ENCODE results near the gene CLCN7. TPM values are rescaled to one million over a fixed set of nuclear protein-coding genes. Genes with fewer than 3 reads are reported as not detected.

CLCN7 gene
- total RNA-seq, 1 experiment from 2014 or later = 32.2 TPM

GRCh38 chr16:1413684-1414531 lies 60.9 kb downstream of the CLCN7 start:
- Histone ChIP-seq H3K27ac (peak overlapping the region; percentile 52), H3K27me3 (no peaks in the 10 kb centered on the region), H3K9me3 (replicated peaks) (no peaks in the 10 kb centered on the region), H3K4me1 (no peaks in the 10 kb centered on the region), H3K36me3 (no peaks in the 10 kb centered on the region), H3K4me3 (peak overlapping the region; percentile 85)
- DNase-seq = peak; percentile 50 to 59

GRCh38 chr16:1412847-1413246 lies 62.0 kb downstream of the CLCN7 start:
- DNase-seq = no peak
- no peaks in the 10 kb centered on the region for H3K9me3 ChIP-seq (replicated peaks)
- H3K36me3 ChIP-seq = no peaks in the 10 kb centered on the region

GRCh38 chr16:1408171-1408837 lies 66.5 kb downstream of the CLCN7 start:
- no peak overlapping the region for H3K27ac ChIP-seq
- peak overlapping the region; percentile 61 for H3K4me3 ChIP-seq
- no peaks in the 10 kb centered on the region for H3K36me3 ChIP-seq
- no peaks in the 10 kb centered on the region for H3K27me3 ChIP-seq
- no peaks in the 10 kb centered on the region for H3K9me3 ChIP-seq (replicated peaks)
- no peaks in the 10 kb centered on the region for H3K4me1 ChIP-seq
- DNase-seq = peak; percentile 93 to 94

More at GRCh38 chr16:1412847-1413246, 62.0 kb downstream of the CLCN7 start:
- H3K4me1 ChIP-seq = no peaks in the 10 kb centered on the region
- H3K27ac ChIP-seq = no peak overlapping the region
- H3K27me3 ChIP-seq = no peaks in the 10 kb centered on the region
- no peak overlapping the region for H3K4me3 ChIP-seq

- H3K4me3 ChIP-seq = peak overlapping the region; percentile 61
- H3K27ac ChIP-seq = no peak overlapping the region
- H3K27me3 ChIP-seq = no peaks in the 10 kb centered on the region
- H3K4me1 ChIP-seq = no peaks in the 10 kb centered on the region
- H3K9me3 ChIP-seq (replicated peaks) = no peaks in the 10 kb centered on the region
- H3K36me3 ChIP-seq = no peaks in the 10 kb centered on the region
- no peak for DNase-seq
These were observed 67.1 kb downstream of the CLCN7 start for GRCh38 chr16:1407753-1408152.

- Histone ChIP-seq H3K36me3 (no peaks in the 10 kb centered on the region), H3K27me3 (no peaks in the 10 kb centered on the region), H3K9me3 (replicated peaks) (no peaks in the 10 kb centered on the region), H3K4me1 (no peaks in the 10 kb centered on the region), H3K4me3 (no peak overlapping the region), H3K27ac (no peak overlapping the region)
- no peak for DNase-seq
These were observed 71.1 kb downstream of the CLCN7 start for GRCh38 chr16:1403733-1404132.

- H3K4me3 ChIP-seq = no peak overlapping the region
- no peaks in the 10 kb centered on the region for H3K9me3 ChIP-seq (replicated peaks)
These were observed 71.8 kb downstream of the CLCN7 start for GRCh38 chr16:1403036-1403435.

GRCh38 chr16:1401758-1402154 lies 73.1 kb downstream of the CLCN7 start:
- Histone ChIP-seq H3K36me3 (no peaks in the 10 kb centered on the region), H3K4me1 (no peaks in the 10 kb centered on the region), H3K4me3 (no peak overlapping the region), H3K27me3 (no peaks in the 10 kb centered on the region), H3K9me3 (replicated peaks) (no peaks in the 10 kb centered on the region), H3K27ac (no peak overlapping the region)
- DNase-seq = no peak

More at GRCh38 chr16:1403036-1403435, 71.8 kb downstream of the CLCN7 start:
- no peak overlapping the region for H3K27ac ChIP-seq
- H3K27me3 ChIP-seq = no peaks in the 10 kb centered on the region
- H3K4me1 ChIP-seq = no peaks in the 10 kb centered on the region
- no peak for DNase-seq
- no peaks in the 10 kb centered on the region for H3K36me3 ChIP-seq

- DNase-seq = no peak
- H3K27me3 ChIP-seq = no peaks in the 10 kb centered on the region
- no peaks in the 10 kb centered on the region for H3K9me3 ChIP-seq (replicated peaks)
- H3K4me3 ChIP-seq = no peak overlapping the region
- H3K36me3 ChIP-seq = no peaks in the 10 kb centered on the region
- no peaks in the 10 kb centered on the region for H3K4me1 ChIP-seq
- H3K27ac ChIP-seq = no peak overlapping the region
These were observed 73.6 kb downstream of the CLCN7 start for GRCh38 chr16:1401061-1401757.

- no peak for DNase-seq
- Histone ChIP-seq H3K27ac (no peak overlapping the region), H3K36me3 (no peaks in the 10 kb centered on the region), H3K4me1 (no peaks in the 10 kb centered on the region), H3K9me3 (replicated peaks) (no peaks in the 10 kb centered on the region), H3K4me3 (no peak overlapping the region), H3K27me3 (no peaks in the 10 kb centered on the region)
These were observed 75.8 kb downstream of the CLCN7 start for GRCh38 chr16:1398826-1399581.

- H3K9me3 ChIP-seq (replicated peaks) = no peaks in the 10 kb centered on the region
- H3K4me1 ChIP-seq = no peaks in the 10 kb centered on the region
- H3K27ac ChIP-seq = no peak overlapping the region
- H3K36me3 ChIP-seq = no peaks in the 10 kb centered on the region
- no peak for DNase-seq
- H3K27me3 ChIP-seq = no peaks in the 10 kb centered on the region
- H3K4me3 ChIP-seq = no peak overlapping the region
These were observed 76.5 kb downstream of the CLCN7 start for GRCh38 chr16:1398351-1398750.

GRCh38 chr16:1397779-1398178 lies 77.0 kb downstream of the CLCN7 start:
- Histone ChIP-seq H3K4me1 (no peaks in the 10 kb centered on the region), H3K27ac (no peak overlapping the region), H3K27me3 (no peaks in the 10 kb centered on the region), H3K36me3 (no peaks in the 10 kb centered on the region), H3K9me3 (replicated peaks) (no peaks in the 10 kb centered on the region), H3K4me3 (no peak overlapping the region)
- DNase-seq = no peak

- no peak for DNase-seq
- no peaks in the 10 kb centered on the region for H3K36me3 ChIP-seq
- no peaks in the 10 kb centered on the region for H3K27me3 ChIP-seq
- no peaks in the 10 kb centered on the region for H3K9me3 ChIP-seq (replicated peaks)
- H3K4me1 ChIP-seq = no peaks in the 10 kb centered on the region
- H3K27ac ChIP-seq = no peak overlapping the region
- no peak overlapping the region for H3K4me3 ChIP-seq
These were observed 79.3 kb downstream of the CLCN7 start for GRCh38 chr16:1395444-1396031.
